NOMO-1 (cell line): ENCODE data around the gene TFDP1.

Experiments
- DNase-seq, 2 experiments: peaks; one replicate each; lab custom pipeline; 2025; ENCODE audit not compliant: unreplicated experiment in 2 of 2; lab: John Stamatoyannopoulos, UW

Gene TFDP1

DNA sequence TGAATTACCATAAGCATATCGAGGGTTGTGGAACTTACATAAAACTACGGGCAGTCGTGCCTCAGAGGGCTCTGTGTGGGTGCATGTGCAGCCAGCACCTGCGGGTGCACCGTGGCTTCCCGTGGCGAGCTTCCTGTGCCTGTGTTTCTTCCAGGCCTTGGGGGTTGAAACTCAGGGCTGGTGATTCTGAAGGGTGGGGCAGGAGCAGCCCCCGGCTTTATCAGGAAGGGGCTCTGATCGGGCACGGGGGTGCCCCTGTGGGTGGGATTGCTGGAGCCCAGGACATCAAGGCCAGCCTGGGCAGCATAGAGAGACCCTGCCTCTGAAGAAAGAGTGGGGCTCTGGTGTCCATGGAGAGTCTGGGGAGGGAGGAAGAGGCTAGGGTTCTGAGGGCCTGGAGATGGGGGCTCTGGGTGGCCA is 62.4 kb downstream of the TFDP1 start:
- DNase-seq: no peak

DNA sequence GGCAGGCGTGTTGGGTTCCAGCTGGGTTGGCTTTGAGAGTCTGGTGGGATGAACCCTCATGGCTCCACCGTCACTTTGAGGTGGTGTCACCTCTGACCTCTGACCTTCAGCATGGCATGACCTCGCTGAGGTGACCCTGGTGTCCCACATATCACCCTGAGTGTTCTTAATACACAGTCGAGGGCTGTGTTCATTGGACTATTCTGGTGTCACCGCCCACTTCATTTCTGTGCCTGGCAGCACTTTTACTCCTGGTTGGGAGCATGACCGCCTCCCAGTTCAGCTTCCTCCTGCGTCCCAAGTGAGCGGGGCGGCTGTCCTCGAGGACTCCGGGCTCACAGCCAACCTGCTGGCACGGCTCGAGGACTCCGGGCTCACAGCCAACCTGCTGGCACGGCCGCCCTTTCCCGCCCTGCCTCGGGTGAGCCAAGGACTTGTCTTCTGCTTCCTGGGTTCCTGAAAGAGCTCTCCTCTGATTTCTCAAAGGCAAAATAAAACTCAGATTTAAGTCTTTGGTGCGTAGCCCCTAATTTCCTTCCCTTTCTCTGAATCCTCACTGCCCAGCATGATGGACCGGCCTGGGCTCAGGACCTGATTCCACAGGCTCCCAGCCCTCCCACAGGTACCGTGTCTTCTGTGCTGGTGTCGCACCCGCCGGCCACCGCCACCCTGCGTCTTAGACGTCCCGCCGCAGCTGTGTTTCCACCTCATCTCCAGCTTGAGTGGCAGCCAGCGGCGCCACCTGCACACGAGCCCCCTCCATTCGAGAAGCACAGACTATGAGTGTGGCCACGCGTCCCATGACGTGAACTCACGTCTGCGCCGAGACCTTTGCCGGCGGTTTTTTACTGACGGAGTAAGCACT is 63.0 kb downstream of the TFDP1 start:
- no peak for DNase-seq

DNA sequence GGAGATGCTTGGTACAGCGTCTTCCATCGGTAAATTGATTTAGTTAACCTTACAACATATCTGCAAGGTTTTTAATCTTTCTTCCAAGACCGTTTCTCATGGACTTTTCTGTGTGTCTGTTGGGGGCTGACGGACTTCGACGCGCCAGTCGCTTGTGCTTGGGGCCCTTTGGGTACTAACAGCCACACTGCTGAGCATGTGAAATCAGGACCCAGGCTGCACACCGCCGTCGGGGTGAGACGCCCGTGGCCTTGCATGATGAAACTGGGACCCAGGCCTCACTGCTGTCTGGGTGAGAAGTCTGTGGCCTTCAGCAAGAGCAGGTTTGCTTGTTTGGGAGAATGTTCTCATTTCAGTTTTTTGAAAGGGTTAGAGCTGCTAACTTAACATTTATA is 63.7 kb downstream of the TFDP1 start:
- DNase-seq: no peak

GRCh38 chr13:113649212-113649611 is 64.7 kb downstream of the TFDP1 start:
- DNase-seq: no peak

DNA sequence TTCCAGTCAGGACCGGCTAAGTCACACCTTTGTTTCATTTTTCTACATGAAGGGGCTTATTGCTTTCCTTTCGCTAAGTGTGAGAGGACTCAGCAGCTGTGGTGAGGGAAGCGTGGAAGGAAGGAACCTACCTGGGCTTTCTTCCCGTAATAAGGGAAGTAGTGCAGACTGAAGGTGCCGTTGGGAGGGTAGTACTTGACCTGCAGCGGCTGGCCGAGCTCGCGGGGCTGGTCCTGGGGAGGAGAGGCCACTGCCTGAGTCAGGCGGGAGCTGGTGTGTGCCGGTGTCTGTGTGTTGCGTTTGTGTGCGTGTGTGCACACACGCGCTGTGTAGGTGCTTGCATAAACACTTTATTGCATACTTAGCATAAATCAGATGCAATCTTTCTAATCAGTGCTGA is 65.7 kb downstream of the TFDP1 start:
- no peak for DNase-seq

GRCh38 chr13:113650731-113651148 is 66.2 kb downstream of the TFDP1 start:
- DNase-seq: no peak

DNA sequence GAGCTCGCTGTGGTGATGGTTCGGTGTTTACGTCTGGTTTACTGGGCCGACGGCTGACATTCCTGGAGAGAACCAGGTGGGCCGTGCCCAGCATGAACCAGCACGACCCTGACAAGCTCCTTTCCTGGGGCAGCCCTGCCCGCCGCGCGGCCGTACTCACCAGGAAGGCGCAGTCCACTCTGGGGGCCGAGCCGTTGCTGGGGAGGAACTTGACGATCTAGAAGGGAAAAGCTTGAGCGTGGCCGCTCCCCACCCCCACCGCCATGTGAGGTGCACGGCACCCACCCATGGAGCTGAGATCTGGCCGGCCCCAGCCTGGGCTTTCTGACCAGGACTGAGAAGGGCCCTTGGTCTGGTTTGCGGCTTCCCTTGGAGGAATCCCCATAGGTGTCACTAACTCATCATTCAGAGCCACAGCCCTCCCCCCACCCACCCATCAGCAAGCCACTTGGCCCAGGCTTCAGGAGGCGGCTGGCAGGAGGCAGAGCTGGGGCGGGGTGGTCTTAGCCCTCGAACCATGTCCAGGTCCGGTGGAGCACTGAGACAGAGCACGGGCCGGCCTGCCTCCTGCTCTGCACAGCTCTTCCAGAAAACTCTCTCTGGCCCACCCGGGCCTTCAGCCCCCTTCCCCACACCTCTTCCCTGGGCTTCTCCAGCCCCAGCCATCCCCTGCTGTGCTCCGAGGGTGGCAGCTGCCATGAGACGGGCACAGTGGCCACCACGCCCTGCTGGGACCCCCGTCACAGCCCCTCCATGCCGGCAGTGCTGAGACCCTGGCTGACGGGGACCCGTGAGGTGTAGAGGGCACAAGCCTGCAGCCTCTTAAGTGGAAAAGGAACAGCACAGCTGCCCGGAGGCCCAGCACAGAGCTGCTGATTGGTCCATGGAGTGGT is 67.2 kb downstream of the TFDP1 start:
- no peak for DNase-seq

GRCh38 chr13:113652404-113653263 is 68.1 kb downstream of the TFDP1 start:
- no peak for DNase-seq

- no peak for DNase-seq
Observed at GRCh38 chr13:113653264-113654174, 69.0 kb downstream of the TFDP1 start.

DNA sequence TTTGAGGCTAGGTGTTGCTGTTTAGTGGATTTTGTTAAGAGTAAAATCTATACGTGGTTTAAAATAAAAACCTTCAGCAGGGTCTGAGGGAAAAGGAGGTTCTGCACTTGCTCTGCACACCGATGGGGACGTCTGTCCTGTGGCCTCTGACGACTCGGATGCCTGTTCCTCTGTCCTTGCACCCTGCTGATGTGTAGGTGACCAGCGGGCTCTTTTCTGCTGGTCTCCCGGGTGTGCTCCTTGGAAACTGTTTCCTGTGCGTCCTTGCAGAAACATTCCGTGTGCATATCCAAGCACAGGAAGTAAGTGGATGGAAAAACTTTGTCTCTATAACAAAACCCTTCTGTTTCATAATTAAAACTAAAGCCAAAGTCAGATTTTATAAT is 69.6 kb downstream of the TFDP1 start:
- DNase-seq: no peak

- DNase-seq: no peak
Observed at GRCh38 chr13:113654591-113655345, 70.2 kb downstream of the TFDP1 start.

DNA sequence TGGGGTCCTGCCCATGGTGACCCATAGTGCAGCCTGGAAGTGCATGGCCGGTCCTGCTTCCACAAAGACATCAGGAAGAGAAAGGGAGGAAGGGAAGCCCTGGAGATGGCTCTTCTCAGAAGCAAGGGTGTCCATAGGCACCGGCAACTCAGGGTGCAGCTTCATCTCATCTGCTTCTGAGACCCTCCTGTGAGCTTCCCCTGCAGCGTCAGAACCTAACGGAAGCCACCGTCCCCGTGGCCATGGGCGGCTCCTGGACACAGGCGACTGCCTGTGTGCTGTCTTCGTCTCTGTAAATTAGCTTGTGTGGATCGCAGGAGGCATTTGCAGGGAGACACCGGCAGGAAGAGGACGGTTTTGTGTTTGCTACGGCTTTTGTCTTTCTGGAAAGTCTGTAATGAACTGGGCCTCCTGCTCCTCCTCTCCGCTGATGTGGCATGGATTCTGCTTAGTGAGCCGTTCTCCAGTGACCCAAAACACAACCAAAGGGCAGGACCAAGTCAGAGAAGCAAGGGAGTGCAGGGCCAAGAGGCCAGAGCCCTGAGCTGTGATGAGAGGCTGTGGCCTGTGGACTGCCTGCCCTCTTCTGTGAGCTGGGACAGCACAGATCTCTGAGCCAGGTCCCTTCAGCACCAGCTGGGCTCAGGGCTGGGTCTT is 70.9 kb downstream of the TFDP1 start:
- DNase-seq: no peak

DNA sequence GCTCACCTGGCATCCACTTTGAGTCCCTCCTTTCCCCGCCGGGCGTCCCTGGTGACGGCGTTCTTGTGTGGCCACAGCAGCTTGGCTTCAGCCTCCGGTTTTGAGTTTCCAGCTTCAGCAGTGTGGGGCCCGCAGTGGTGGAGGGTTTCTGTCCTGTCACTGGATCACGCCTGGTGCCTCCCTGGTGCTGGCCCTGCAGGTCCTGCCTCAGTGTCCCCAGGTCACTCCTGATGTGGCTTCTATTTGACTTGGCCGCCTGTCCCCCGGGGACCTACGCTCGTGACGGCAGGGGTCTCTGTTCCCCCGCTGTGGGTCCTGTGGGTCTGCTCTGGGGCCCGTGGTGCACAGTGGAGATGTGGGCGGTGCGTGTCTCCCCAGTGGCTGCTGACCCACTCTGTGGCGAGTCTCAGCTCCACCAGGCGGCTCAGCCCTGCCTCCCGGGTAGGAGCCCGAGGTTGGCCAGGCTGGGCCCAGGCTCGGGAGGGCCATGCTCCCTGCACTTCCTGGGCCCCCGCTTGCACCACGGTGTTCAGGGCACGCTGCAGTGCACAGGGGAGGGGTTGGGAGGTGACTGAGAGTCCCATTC is 71.5 kb downstream of the TFDP1 start:
- no peak for DNase-seq

DNA sequence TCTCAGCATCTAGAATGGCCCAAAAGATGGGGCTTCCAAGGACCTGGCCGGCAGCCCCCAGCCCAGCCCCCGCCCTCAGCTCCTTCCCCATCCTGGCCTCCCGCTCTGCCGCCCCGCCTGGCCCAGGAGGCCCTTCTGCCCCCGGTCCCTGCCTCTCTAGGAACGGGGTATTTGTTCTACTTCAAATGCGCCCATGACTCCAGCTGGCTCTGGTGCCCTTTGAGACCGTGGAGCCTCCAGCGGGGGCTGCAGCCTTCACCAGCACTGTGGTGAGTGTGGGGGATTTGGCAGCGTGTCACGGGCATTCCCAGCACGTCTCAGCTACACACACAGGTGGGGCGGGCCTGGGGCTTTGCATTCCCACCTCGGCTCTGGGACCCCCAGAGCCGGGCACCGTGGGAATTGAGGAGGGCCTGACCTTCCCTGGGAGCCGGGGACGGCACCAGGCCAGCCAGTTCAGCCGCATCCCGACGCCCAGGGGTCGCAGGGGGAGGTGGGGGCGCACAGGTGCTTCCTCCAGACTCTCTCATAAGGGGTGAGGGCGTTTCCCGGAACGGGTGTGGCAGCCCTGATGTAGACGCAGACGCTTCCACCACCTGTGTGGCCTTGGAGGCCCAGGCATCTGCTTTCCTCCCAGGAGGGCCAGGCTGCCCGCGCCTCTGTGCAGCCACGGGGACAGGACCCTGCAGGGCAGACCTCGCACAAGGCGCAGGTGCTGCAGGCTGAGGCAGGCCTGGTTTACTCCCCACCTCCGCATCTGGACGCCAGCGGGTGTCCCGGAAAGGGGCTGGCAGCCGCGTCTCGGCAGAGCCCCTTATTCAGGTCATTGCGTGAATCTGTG is 72.5 kb downstream of the TFDP1 start:
- DNase-seq: no peak

DNA sequence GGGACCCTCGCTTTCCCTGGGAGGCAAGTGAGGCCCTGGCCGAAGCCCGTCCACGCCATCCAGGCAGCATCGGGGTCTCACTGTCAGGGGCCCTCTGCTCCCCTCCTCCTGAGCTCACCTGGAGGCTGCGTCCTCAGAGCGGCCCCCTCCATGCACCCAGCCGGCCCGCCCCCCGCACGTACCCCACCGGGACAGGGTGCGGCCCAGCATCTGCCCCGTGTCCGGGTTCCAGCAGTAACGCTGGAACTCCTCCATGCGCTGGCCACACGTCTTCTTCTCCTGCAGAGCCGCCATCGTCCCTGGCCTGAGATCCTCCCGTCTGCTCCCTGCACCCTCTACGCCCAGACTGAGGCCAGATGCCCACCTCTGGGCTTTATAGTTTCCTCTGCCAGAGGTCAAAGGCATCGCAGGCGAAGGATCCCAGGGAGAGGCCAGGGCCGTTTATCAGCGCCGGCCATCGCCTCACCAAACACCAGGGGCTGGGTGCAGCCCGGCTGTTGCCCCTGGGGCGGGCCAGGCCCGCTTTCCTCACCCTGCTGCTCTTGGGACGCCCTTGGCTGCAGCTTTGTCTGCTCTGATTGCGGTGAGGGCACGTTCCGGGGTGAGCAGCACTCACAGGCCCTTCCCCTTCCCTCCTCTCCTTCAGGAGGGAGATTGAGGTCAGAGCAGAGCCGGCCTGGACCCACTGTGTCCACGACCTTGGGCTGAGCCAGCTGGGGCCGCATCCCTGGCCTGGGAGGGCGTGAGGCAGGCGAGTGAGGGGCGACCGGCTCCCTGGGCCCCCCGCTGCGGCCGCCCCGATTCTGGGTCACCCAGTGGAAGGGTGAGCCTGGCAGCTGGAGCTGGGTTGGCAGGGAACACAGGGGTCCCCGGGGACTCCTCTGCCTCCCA is 73.5 kb downstream of the TFDP1 start, which contains the start of gene ATP4B:
TSS of gene ATP4B (minus strand) at position 348 of the 891 bp plus-strand sequence. CDS start at position 294, 54 bp downstream.
- no peak for DNase-seq

DNA sequence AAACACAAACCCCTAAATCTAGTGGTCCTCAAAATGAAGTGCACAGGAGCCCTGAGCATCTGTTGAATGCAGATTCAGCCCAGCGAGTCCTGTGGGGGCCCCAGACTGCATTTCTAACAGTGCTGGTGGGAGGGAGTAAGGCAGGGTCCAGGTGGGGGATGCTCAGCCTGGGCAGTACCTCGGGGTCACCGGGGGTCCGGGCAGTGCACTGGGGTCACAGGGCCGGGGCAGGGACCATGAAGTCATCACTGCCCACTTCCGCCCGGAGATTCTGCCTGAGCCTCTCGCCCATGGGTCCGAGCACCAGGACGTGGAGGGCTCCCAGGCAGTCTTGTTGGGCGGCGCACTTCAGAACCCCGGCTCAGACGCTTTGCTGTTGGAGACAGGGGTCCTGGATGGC is 74.3 kb downstream of the TFDP1 start:
- DNase-seq: no peak
